Fibroblast of the conjunctiva (primary cell): ENCODE data around the gene IL2RA.
"Not testable (repeated sequence)": the region's sequence is repeated elsewhere in the genome, so short reads cannot be mapped to it uniquely, and the experiment has no call there.

Source experiments
- DNase-seq: peaks from one replicate; pipeline ENCODE4 v3.0.0-alpha.2; 2010; ENCODE audit warnings: low read depth

The IL2RA gene

GRCh38 chr10:5981529-5981928, 80.6 kb downstream of the IL2RA start:
- DNase-seq = no peak

GRCh38 chr10:5978230-5978489, 84.0 kb downstream of the IL2RA start:
- DNase-seq = no peak

- DNase-seq = no peak
Observed at GRCh38 chr10:5977471-5978229, 84.5 kb downstream of the IL2RA start, which contains the start of gene IL15RA. IL15RA (minus strand) TSS chr10:5977543; CDS start chr10:5977492, 51 bp downstream.

GRCh38 chr10:5976512-5977470, 85.4 kb downstream of the IL2RA start:
- DNase-seq = no peak

GRCh38 chr10:5975641-5976473, 86.3 kb downstream of the IL2RA start:
- DNase-seq = no peak

- no peak for DNase-seq
Observed at GRCh38 chr10:5973069-5973468, 89.1 kb downstream of the IL2RA start.

GRCh38 chr10:5971886-5972285, 90.3 kb downstream of the IL2RA start:
- DNase-seq = no peak

- no peak for DNase-seq
Observed at GRCh38 chr10:5971315-5971832, 90.8 kb downstream of the IL2RA start.

- DNase-seq = no peak
Observed at GRCh38 chr10:5970527-5970926, 91.6 kb downstream of the IL2RA start.

- DNase-seq = no peak
Observed at GRCh38 chr10:5970066-5970465, 92.1 kb downstream of the IL2RA start.

- no peak for DNase-seq
Observed at GRCh38 chr10:5968681-5969453, 93.3 kb downstream of the IL2RA start.

- DNase-seq = no peak
Observed at GRCh38 chr10:5968037-5968680, 94.0 kb downstream of the IL2RA start.

GRCh38 chr10:5965266-5965665, 96.9 kb downstream of the IL2RA start:
- DNase-seq = no peak

GRCh38 chr10:5964736-5965135, 97.4 kb downstream of the IL2RA start:
- DNase-seq = no peak

GRCh38 chr10:5963591-5963990, 98.6 kb downstream of the IL2RA start:
- DNase-seq = no peak

- DNase-seq = no peak
Observed at GRCh38 chr10:5963071-5963470, 99.1 kb downstream of the IL2RA start.

- DNase-seq = not testable (repeated sequence)
Observed at GRCh38 chr10:5962358-5962940, 99.7 kb downstream of the IL2RA start.

GRCh38 chr10:5961405-5962100, 100.6 kb downstream of the IL2RA start:
- no peak for DNase-seq

- not testable (repeated sequence) for DNase-seq
Observed at GRCh38 chr10:5960973-5961275, 101.2 kb downstream of the IL2RA start.
